ENCODE data around the gene CARHSP1.
"Not testable (repeated sequence)": the region's sequence is repeated elsewhere in the genome, so short reads cannot be mapped to it uniquely, and the experiment has no call there.

The CARHSP1 gene

GRCh38 chr16:8854298-8854948 lies 14.4 kb downstream of the CARHSP1 start:
- DNase-seq (ENCODE audit: low spot score), result no peak

DNA sequence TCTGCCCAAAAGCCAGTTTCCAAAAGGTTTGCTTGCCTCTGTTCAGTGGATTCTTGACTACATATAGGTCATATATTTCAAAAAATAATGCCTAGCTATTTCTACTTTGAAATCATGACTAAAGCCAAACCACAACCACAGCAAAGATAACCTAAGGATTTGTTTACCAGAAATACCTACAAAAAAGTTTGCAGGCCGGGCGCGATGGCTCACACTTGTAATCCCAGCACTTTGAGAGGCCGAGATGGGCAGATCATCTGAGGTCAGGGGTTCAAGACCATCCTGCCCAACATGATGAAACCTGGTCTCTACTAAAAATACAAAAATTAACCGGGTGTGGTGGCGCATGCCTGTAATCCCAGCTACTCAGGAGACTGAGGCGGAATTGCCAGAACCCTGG lies 15.2 kb downstream of the CARHSP1 start:
- no peak for DNase-seq (ENCODE audit: low spot score)

DNA sequence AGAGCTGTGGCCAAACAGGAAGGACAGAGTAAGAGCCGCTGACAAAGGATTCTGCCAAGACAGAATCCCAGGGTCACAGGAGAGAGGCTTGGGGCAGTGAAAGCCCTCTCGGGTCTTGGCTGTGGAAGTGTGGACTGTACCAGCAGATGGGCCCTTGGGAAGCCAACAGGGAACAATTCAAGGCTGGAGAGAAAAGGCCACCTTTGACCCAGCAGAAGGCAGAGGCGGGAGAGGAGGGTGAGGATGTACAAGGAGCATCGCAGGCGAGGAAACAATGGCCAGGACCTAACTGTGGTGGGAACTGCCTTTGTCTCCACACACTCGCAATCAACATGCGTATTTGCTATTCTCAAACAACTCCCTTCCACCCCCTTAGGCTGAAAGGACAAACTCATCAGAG lies 15.7 kb downstream of the CARHSP1 start:
- DNase-seq (ENCODE audit: low spot score), result no peak

GRCh38 chr16:8852534-8852933 lies 16.3 kb downstream of the CARHSP1 start:
- no peak for DNase-seq (ENCODE audit: low spot score)

- no peak for DNase-seq (ENCODE audit: low spot score)
Measured at GRCh38 chr16:8851761-8852403, 16.9 kb downstream of the CARHSP1 start.

DNA sequence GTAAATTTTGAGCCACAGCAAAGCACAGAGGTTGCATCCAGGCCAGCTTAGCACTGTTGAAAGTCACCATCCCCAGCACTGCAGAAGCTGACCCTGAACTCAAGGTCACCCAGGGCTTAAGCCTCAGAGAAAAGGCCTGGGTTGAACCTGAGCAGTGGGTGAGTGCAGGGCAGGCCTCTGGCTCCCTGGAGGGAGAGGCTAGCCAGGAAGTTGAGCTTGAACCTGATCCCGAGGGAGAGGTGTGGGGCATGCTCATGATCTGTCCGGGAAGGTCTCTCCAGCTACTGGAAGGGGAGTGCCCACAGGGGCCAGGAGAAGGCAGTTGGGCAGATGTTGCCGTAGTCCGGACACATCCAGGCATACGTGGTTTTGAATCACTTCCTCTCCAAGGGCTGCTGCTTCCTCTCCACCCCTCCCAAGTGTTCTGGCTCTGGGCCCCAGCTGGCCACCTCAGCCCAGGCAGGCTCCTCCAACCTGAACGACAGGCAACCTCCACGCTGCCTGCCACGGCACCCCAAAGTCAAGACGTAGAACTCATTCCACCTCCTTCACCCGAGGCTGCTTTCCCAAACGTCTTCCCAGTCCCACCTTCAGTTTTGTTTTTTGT lies 18.4 kb downstream of the CARHSP1 start:
- peak; percentile 76 for DNase-seq (ENCODE audit: low spot score)

DNA sequence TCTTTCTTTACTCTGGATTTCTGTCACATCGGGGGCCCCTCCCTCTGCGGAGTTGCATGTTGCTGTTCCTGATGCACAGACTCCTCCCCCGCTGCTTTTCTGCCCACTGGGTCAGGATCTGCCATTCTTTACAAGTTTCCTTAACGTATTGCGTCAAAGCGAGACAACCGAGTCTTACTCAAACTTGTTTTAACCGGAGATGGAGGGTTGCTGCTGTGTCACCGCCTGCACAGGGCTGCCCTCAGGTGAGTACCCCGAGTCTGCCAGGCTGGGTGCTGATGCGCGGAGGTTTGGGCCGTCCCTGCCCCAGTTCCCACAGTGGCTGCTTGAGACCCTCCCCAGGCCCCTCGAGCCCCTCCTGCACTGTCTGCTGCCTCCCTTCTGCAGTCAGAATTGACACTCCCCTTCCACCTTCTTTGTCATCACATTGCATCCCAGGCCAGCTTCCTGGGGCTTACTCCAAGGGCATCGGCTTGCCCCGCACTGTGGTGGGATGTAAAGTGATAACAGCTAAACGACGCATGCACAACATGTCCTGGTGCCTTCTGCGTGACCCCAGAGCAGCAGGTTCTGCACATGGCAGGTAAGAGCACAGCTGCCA lies 19.3 kb downstream of the CARHSP1 start:
- no peak for DNase-seq (ENCODE audit: low spot score)

DNA sequence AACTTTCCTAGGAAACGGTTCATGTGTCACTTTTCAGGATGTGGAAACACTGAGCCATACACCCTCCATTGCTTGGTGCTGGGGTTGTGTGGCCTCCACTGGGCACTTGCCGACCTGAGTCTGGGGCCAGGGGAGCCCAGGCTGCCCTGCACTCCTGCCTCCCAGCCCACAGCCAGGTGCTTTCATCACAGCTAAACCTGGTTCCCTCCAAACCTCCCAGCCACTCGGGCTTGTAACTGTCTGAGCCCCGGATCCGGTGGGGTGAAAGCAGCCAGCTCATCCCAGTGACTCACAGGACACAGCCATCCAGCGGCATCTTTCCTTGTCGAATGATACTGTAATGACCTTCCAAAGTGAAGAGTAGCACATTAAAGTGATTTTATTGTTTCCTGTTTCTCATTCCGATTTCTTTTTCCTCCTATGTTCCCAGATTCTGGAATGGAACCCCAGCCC lies 19.8 kb downstream of the CARHSP1 start:
- DNase-seq (ENCODE audit: low spot score), result peak; percentile 84

GRCh38 chr16:8848231-8848938 lies 20.4 kb downstream of the CARHSP1 start:
- no peak for DNase-seq (ENCODE audit: low spot score)

GRCh38 chr16:8847623-8848022 lies 21.2 kb downstream of the CARHSP1 start:
- no peak for DNase-seq (ENCODE audit: low spot score)

GRCh38 chr16:8847145-8847544 lies 21.7 kb downstream of the CARHSP1 start:
- DNase-seq (ENCODE audit: low spot score), result no peak

GRCh38 chr16:8846401-8846932 lies 22.3 kb downstream of the CARHSP1 start:
- DNase-seq (ENCODE audit: low spot score), result no peak

GRCh38 chr16:8845699-8846298 lies 23.0 kb downstream of the CARHSP1 start:
- DNase-seq (ENCODE audit: low spot score), result no peak

DNA sequence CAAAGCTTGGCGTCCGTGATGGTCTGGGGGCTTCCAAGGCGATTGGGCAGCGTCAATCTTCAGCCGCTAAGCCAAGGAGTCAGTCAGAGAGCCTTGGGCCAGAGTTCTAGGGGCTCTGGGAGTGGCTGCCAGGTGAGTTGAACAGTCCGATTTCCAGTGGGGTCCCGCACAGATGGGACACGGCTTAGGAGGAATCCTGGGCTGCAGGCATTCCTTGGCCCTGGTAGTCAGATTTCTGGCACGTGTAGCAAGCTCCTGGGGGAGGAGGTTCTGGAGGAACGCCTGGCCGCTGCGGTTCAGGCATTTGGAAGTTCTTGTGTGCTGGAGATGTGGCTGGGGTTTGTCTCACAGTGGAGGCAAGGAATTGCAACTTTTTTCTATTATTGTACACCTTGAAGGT lies 25.5 kb downstream of the CARHSP1 start:
- DNase-seq (ENCODE audit: low spot score), result not testable (repeated sequence)

- DNase-seq (ENCODE audit: low spot score), result not testable (repeated sequence)
Measured at GRCh38 chr16:8842016-8842415, 26.8 kb downstream of the CARHSP1 start.

- not testable (repeated sequence) for DNase-seq (ENCODE audit: low spot score)
Measured at GRCh38 chr16:8837594-8837993, 31.2 kb downstream of the CARHSP1 start.

DNA sequence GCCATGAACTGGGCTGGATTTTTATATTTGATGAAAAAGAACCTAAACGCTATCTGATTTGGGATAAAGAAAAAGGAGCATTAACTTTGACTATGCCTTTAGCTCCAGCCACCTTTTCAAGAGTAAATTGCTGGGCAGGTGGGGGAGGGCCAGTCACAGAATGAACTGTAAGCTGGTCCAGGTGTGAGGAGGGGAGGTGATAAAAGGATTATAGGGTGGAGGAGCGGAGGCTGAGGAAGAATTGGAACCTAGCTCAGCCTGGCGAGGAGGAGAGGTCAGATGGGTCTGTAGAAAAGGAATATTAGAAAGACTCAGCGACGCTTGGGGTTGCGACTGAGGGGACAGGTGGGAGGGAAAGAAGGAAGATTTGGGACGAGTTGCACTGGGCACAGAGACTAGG lies 32.0 kb downstream of the CARHSP1 start:
- not testable (repeated sequence) for DNase-seq (ENCODE audit: low spot score)

- DNase-seq (ENCODE audit: low spot score), result no peak
Measured at GRCh38 chr16:8832717-8833105, 36.1 kb downstream of the CARHSP1 start.

DNA sequence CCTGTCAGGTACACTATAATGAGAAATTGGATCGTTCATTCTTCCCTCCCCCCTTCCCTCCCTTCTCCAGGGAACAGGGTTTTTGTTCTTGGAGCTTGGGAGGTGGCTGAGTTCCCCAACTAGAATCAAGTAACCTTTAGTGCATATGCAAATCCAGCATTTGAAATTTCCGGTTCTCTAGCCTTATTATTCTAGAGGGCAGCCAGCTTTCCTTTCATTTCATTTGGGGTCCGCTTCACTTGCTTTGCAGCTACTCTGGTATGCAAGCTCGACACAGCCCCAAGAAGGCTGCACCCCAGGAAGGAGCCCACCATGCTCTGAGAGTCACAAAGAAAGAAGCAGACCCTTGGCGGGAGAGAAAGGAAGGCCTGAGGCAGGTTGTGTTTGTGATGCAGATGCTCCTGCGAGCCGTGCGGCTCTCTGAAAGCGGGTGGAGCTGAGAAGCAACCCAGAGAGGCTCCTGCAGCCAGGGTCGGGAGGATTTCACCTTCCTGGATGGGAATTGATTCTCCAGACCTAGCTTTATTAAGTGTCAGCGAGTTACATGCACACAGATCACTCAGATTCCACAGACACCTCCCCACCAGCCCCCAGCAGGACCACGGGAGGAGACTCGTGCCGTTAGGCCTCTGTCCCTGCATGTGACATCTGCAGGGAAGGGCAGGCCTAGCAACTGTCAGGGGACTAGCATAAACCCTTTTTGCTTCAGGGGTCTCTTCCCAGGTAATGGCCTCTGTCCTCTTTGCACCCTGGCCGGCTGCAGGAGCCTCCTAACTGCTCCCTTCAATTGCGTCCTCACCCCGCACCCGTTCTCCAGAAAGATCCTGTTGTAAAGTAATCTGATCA lies 36.7 kb downstream of the CARHSP1 start:
- no peak for DNase-seq (ENCODE audit: low spot score)

- no peak for DNase-seq (ENCODE audit: low spot score)
Measured at GRCh38 chr16:8831450-8831849, 37.4 kb downstream of the CARHSP1 start.
